Measurements from ENCODE around the gene SPEG. TPM values are rescaled to one million over a fixed set of nuclear protein-coding genes. Genes with fewer than 3 reads are reported as not detected.

SPEG gene
- total RNA-seq, 1 donor from 2014 or later = 6.5 TPM

- Histone ChIP-seq H3K4me1 (no peaks in the 10 kb centered on the region), H3K27ac (peak overlapping the region; percentile 49), H3K27me3 (ENCODE audit: low read depth) (peaks cover 41% of the 10 kb centered on the region), H3K36me3 (no peaks in the 10 kb centered on the region), H3K9me3 (no peaks in the 10 kb centered on the region), H3K4me3 (no peak overlapping the region)
- no peak for TF ChIP-seq CTCF (IDR thresholded peaks at IDR 0.05)
- ATAC-seq (no peak), DNase-seq (no peak)
- intact Hi-C loops (cut with DNase I) = no loop called here
Measured at GRCh38 chr2:219452361-219453317, 18.0 kb downstream of the SPEG start.

GRCh38 chr2:219453671-219454590, 19.3 kb downstream of the SPEG start:
- intact Hi-C loops (cut with DNase I) = no loop called here
- no peak for TF ChIP-seq CTCF (IDR thresholded peaks at IDR 0.05)
- peak; percentile 45 for DNase-seq
- no peaks in the 10 kb centered on the region for H3K9me3 ChIP-seq
- no peaks in the 10 kb centered on the region for H3K4me1 ChIP-seq
- H3K36me3 ChIP-seq = no peaks in the 10 kb centered on the region
- no peak for ATAC-seq
- H3K27ac ChIP-seq = peak overlapping the region; percentile 49
- H3K27me3 ChIP-seq (ENCODE audit: low read depth) = peaks cover 35% of the 10 kb centered on the region
- no peak overlapping the region for H3K4me3 ChIP-seq

- ATAC-seq (no peak), DNase-seq (no peak)
- intact Hi-C loops (cut with DNase I) = no loop called here
- Histone ChIP-seq H3K4me1 (peaks cover 4% of the 10 kb centered on the region), H3K36me3 (no peaks in the 10 kb centered on the region), H3K9me3 (no peaks in the 10 kb centered on the region), H3K4me3 (no peak overlapping the region), H3K27ac (no peak overlapping the region), H3K27me3 (ENCODE audit: low read depth) (peaks cover 33% of the 10 kb centered on the region)
- TF ChIP-seq CTCF (IDR thresholded peaks at IDR 0.05) = no peak
Measured at GRCh38 chr2:219455581-219455980, 20.9 kb downstream of the SPEG start.

- TF ChIP-seq CTCF (IDR thresholded peaks at IDR 0.05) = peak; percentile 13
- peaks cover 23% of the 10 kb centered on the region for H3K27me3 ChIP-seq (ENCODE audit: low read depth)
- no peak for ATAC-seq
- H3K36me3 ChIP-seq = no peaks in the 10 kb centered on the region
- intact Hi-C loops (cut with DNase I) = no loop called here
- DNase-seq = no peak
- no peak overlapping the region for H3K4me3 ChIP-seq
- H3K27ac ChIP-seq = no peak overlapping the region
- peaks cover 4% of the 10 kb centered on the region for H3K4me1 ChIP-seq
- H3K9me3 ChIP-seq = no peaks in the 10 kb centered on the region
Measured at GRCh38 chr2:219457784-219458369, 23.2 kb downstream of the SPEG start.

GRCh38 chr2:219458996-219459395, 24.4 kb downstream of the SPEG start:
- no peak for TF ChIP-seq CTCF (IDR thresholded peaks at IDR 0.05)
- Histone ChIP-seq H3K4me3 (no peak overlapping the region), H3K4me1 (peaks cover 4% of the 10 kb centered on the region), H3K27me3 (ENCODE audit: low read depth) (peaks cover 19% of the 10 kb centered on the region), H3K9me3 (no peaks in the 10 kb centered on the region), H3K36me3 (no peaks in the 10 kb centered on the region), H3K27ac (no peak overlapping the region)
- no peak for ATAC-seq
- no peak for DNase-seq
- intact Hi-C loops (cut with DNase I) = no loop called here
